CD4-positive, alpha-beta T cell treated with Interleukin-12 subunit alpha and Interleukin-12 subunit beta, for 1 hour (primary cell): ENCODE data around the gene SFT2D1.

Experiments used
- DNase-seq: peaks from one replicate; pipeline ENCODE4 v3.0.0-alpha.2; 2020

SFT2D1 gene

DNA sequence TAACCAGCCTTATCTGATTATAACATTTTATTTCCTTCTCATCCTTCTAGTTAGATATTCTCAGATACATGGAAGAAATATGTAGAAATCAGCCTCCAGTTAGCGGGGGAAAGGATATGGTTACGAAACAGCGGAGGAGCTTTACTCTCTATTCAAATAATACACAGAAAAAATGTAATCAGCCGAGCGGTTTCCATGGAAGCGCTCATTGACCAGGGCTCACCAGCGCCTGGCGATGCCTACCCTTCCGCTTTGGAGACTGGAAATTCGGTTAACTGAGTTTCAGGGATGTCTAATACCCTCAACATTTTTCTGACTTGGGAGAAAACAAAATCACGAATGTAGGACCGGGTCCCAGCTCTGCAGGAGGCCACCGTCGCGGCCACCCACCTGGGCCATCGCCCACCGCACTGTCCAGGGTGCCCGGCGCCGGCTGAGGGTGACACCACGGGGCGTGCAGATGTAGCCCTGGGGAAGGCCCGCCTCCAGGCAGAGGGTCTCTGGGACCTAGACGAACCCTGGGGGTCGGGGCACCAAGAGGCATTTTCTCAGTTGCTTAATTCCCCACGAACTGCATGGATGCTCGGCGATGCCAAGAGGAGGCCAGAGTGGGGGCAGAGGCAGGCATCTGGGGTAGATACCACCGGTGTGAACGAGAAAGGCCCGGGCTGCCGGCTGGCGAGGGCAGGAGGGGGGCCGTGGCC is 35.8 kb downstream of the SFT2D1 start:
- DNase-seq: no peak

DNA sequence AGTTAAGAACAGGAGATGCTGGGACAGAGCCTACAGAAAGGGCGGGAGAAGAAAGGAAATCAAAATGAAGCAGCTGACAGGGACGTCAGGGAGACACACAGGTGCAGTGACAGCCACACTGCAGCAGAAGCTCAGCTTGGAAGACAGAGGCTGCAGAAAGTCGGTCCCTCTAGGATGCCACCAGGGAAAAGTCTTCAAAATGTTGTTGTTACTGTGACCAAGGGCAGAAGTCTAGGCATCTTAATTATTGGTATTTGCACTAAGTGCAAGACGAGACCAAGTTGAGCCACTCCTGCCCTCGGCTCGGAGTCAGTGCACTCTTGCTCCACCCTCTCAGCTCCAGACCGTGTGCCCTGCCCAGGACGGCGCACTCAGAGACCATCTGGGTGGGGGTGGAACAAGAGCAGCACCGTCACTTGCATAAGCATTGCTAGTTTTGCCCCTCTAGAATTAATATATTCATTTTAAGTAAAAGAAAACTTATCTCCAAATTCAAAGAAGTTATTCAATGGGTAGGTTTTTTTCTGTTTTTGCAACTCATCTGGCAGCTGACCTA is 36.7 kb downstream of the SFT2D1 start:
- no peak for DNase-seq

- DNase-seq: no peak
Observed at GRCh38 chr6:166304106-166304505, 38.2 kb downstream of the SFT2D1 start.

GRCh38 chr6:166301611-166302529 is 40.5 kb downstream of the SFT2D1 start:
- DNase-seq: no peak

- no peak for DNase-seq
Observed at GRCh38 chr6:166300357-166300987, 41.9 kb downstream of the SFT2D1 start.

DNA sequence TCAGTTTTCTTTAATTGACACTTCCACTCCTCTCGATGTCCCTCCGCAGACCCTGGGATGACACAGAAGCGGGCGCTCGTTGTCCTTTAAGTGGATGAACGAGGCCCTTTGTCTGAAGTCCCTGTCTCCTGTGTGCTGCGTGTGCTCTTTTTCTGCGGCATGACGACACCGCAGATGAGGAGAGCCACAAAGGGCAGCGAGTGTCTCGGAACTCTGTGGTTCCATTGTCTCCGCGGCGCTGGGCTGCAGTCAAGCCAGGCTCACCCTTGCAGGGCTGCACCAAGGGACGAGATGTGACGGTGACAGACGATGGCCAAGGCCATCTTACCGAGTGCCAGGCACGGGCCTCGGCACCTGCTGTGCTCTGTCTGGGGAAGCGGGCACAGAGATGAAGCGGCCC is 44.7 kb downstream of the SFT2D1 start:
- no peak for DNase-seq

DNA sequence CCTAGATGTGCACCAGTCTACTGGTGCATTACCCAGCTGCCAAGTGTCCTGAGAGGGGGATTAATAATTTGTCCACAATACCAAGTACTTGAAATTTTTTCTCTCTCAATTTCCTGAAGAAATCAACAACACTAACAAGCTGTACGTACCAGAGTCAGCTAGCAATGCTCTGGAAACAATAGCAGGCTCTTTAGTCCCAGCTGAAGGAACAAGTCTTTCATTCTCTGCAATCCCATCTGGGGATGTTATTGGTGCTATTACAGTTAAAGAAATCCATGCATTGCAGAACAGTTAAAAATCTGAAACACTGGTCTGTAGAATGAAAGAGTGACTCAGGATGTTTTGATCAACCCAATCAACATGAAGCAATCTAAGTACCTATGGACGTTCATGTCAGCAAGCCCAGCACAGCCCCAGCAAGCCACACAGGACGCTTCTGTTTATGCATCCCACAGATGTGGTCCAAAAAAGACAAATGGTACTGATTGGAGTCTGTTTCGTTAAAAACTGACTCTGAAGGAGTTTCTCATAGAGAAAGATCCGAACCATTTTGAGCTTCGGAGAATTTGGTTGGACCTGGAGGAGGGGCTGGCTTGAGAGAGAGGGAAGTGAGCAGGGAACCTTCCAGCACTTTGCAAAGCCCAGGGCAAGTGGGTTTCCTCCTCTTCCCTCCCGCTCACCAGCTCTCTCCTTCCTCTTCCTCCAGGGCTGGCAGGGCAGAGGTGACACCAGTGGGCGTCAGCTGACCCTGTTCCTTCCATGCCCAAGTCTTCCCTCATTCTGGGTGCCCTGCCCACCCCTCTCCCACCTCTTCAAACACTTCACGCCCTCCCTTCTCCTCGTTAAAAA is 46.1 kb downstream of the SFT2D1 start:
- DNase-seq: no peak

- DNase-seq: no peak
Observed at GRCh38 chr6:166293731-166294584, 48.4 kb downstream of the SFT2D1 start.

DNA sequence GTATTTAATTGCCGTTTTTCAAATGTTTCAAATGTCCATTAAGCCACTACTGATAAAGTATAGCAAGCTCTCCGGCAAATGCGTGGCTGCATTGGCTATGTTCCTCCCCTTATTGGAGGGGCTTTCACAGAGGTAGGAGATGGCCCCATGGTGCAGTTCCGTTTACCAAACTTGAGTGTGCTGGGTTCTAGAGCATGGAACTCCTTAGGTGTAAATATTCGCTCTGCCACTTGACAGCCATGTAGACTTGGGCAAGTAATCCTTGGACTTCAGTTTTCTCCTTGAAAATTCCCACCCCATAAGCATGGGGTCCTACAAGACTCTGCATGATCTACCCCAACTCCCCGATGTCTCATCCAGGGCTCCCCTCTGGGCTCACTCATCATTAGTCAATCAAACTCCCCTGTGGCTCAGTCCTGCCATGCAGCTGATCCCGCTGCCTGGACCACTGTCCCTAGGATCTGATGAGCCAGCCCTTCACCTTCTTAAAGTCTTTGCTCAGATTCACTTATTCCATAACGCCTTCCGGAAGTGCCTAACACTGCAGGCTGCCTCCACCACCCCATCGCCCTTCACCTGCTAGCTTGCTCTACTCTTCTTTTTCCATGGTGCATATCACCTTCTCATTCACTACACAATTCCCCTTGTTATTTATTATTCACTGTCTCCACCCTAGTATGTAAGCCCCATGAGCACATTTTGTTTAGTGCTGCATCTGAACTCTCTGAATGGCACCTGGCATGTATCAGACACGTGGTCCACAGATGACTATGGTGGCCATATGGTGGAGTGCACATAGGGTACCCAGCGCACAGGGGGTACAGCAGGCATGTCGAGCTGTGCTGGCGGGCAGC is 52.9 kb downstream of the SFT2D1 start:
- no peak for DNase-seq

- no peak for DNase-seq
Observed at GRCh38 chr6:166286839-166287271, 55.5 kb downstream of the SFT2D1 start.

DNA sequence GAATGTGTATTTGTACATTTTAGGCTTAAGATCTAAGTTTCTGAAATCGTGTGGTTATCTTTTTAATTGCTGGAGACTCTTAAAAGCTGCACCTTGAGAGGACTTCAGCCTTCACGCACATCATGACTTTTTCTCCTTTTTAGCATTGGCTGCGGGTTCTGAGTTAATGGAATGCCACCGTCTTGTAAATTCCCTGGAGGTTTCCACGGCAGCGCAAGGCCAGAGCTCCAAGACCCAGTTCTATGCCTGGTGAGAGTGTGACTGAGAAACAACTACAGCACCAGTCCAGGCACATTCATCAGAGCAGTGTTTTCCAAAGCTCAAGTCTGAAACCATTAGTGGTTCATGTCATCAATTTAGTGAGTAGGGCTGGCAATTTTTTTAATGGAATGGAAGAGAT is 57.1 kb downstream of the SFT2D1 start:
- DNase-seq: no peak

GRCh38 chr6:166284640-166285039 is 57.7 kb downstream of the SFT2D1 start:
- no peak for DNase-seq

DNA sequence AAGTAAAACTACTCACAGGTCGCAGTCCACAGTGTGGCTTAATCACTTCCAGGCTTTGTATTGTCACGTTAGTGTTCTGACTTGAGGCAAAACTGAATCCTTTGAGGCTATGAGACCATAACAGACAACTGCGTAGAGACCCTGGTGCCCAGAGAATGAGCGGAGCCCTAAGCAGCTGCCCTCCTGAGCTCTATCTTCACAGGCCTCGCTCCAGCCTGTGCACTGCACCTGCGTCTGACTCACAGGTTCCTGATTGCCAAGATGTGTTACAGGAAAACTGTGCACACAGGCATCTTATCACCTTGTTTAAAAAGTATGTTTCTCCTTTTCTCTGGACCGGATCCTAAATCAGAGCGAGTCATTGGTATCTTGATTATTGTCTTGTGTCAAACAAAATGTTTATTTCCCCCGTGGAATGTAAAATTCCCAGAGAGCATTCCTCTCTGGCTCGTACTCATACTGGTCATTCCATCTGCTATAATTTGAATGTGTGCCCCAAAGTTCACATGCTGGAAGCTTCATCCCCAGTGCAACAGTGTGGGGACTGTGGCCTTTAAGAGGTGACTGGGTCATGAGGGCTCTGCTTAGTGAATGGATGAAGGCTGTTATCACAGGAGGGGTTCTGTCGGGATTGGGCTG is 59.8 kb downstream of the SFT2D1 start:
- no peak for DNase-seq

DNA sequence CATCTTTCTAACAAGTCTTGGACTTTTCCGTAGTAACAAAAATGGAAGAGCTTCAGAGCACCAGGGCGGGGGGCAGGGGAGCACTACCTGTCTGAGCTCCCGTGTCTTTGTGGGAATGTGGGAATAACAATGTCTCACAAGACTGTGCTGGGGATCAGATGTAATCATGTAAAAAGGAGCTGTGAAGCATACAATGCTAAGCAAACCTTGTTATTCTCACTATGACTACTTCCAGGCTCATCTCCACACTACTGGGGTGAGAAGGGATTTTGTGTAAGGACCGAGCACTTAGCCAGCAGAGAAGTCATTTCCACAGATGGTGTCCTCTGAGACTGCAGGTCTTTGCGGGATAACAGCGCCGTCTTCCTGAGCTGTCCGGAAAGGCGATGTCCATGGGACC is 61.2 kb downstream of the SFT2D1 start:
- no peak for DNase-seq

GRCh38 chr6:166279393-166279679 is 63.0 kb downstream of the SFT2D1 start:
- no peak for DNase-seq

- no peak for DNase-seq
Observed at GRCh38 chr6:166278579-166279392, 63.6 kb downstream of the SFT2D1 start.

DNA sequence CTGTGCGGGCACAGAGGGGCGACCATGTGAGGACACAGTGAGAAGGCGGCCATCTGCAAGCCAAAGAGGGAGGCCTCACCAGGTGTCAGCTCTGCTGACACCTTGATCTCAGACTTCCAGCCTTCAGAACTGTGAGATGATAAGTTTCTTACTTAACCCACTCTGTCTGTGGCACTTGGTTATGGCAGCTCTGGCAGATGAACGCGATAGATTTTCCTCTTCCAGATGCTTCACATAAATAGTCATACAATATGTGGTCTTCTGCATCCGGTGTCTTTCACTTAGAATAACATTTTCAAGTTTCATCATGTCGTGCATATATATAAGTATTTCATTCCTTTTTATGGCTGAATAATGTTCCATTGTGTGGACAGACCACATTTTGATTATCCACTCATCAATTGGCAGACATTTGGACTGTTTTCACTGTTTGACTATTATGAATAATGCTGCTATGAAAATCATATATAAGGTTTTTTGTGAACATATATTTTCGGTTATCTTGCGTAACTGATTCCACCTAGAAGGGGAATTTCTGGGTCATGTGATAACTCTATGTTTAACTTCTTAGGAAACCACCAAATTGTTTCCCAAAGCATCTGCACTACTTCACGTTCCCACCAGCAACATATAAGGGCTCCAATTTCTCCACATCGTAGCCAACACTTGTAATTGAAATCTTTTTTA is 64.3 kb downstream of the SFT2D1 start:
- no peak for DNase-seq

DNA sequence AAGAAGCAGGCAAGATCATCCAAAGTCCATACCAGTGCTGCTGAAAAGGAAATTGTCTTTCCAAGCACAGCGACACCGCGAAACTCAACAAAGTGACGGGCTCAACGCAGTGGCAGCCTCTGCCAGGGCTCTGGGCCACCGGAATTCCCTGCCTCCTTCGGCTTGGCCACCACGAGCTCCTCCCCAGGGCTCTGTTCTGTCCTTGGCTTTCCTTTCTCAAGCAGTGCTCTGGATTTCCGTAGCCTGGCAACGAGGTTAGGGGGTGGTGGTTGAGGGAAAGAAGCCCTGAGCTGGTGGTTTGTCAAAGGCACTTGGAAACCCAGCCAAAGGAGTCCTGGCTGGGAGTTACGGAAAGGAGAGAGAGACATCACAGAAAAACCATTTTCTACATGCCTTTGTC is 65.3 kb downstream of the SFT2D1 start:
- DNase-seq: no peak

DNA sequence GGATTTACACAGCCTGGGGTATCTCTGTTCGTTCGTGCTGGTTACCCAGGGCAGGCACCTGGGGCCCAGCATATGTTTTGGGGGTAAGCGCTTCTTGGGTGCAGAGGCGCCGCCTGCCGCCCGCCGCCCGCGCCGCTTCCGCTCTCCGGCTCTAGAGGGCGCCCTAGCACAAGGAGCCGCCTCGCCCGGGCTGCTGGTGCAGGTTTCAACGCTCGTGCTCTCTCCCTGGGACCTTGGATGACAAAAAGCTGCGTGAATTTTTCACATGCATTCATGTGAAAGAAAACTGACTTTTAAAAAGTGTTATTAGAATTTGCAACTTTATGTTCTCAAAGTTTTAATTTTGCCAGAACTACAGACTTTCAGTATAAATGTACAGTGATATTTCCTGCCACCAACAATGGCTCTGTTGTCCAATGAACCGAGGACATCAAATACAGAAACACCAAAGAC is 66.6 kb downstream of the SFT2D1 start:
- peak; percentile 80 for DNase-seq
